Right ventricle myocardium inferior (tissue), 1 donor: ENCODE data around the gene C2orf80. TPM values are rescaled to one million over a fixed set of nuclear protein-coding genes. Genes with fewer than 3 reads are reported as not detected.

Experiments used
- total RNA-seq: library from RNA; stranded (reverse); fragmentation: NEBNext Ultra II Directional; extraction: Animal tissue kit (Norgen Biotek cat#: 25700); gene quantifications from one replicate; pipeline ENCODE4 v1.2.1, GENCODE V29; 2021
- donor health status: DM: no; HTN: yes; CAD: no; lungs with severe emphysema.

C2orf80 gene
- total RNA-seq, 1 donor from 2014 or later: not detected

Other genes with a start within 250 kb of the C2orf80 start
- 13.6 TPM for gene PLEKHM3, start 164.5 kb downstream of the C2orf80 start, total RNA-seq
- gene CRYGD, start 65.5 kb downstream of the C2orf80 start, total RNA-seq: not detected
- gene CRYGC, start 60.2 kb downstream of the C2orf80 start, total RNA-seq: not detected
- not detected for gene CRYGB, start 43.9 kb downstream of the C2orf80 start, total RNA-seq
- gene CRYGA, start 26.4 kb downstream of the C2orf80 start, total RNA-seq: not detected
- gene IDH1, start 65.0 kb upstream of the C2orf80 start, total RNA-seq: 52.4 TPM
- 14.8 TPM for gene PIKFYVE, start 76.2 kb upstream of the C2orf80 start, total RNA-seq
- not detected for gene PTH2R, start 216.8 kb upstream of the C2orf80 start, total RNA-seq